Mammary epithelial cell (primary cell): ENCODE results near the gene DUSP15.

ENCODE experiments used
- CTCF ChIP-seq, 2 donors: IDR thresholded peaks in 1 of 2; conservative IDR thresholded peaks in 1 of 2; 2 replicates each; pipeline ENCODE4 v1.5.1; 2011 to 2012; ENCODE audit warnings: inconsistent platforms in 2 of 2, low read length in 2 of 2, mild to moderate bottlenecking in 2 of 2, control low read depth in 1 of 2, low read depth in 1 of 2; ENCODE audit not compliant: insufficient read depth in 1 of 2; ENCODE audit errors: extremely low read depth in 1 of 2
- EZH2 ChIP-seq: IDR thresholded peaks from 2 replicates; pipeline ENCODE4 v1.6.1; 2012; ENCODE audit warnings: low read length, inconsistent platforms, borderline replicate concordance

GRCh38 chr20:31896049-31896448, 25.7 kb upstream of the DUSP15 start:
- TF ChIP-seq EZH2: no peak
- TF ChIP-seq CTCF (conservative IDR thresholded peaks at IDR 0.05 in 1 of 2, IDR thresholded peaks at IDR 0.05 in 1 of 2; ENCODE audit: extremely low read depth in 1 of 2, insufficient read depth in 1 of 2, low read depth in 1 of 2, low read length in 2 of 2): no peak
